GM19023 (cell line): ENCODE results near the gene ZNF664.

ENCODE experiments used
- ATAC-seq: cut with Tn5 transposase; IDR thresholded peaks from one replicate; pipeline ENCODE4 v1.9.1; 2021; ENCODE audit warnings: mild to moderate bottlenecking, moderate library complexity; ENCODE audit not compliant: unreplicated experiment

ZNF664 gene

DNA sequence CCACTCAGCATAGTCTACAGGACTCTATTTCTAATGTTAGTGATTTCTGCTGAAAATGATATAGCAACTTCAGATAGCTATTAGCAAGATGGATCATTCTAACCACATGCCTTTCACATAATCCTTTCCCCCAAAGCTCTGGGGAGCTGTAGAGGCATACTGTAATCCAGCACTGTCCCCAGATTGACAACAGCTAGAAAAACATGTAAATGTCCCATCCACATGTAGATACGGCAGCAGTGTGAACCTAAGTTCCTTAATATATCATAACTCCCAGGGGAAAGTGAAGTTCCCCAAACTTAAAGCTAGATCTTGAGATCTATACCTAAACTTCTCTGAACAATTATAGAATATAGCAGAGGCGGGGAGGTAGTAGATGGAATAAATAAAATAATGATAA, 14.0 kb downstream of the ZNF664 start:
- ATAC-seq = no peak

- no peak for ATAC-seq
These were observed 16.2 kb downstream of the ZNF664 start for GRCh38 chr12:123989168-123989567.

GRCh38 chr12:123989753-123990152, 16.7 kb downstream of the ZNF664 start:
- ATAC-seq = no peak

GRCh38 chr12:123990511-123990910, 17.5 kb downstream of the ZNF664 start:
- no peak for ATAC-seq

- ATAC-seq = no peak
These were observed 18.4 kb downstream of the ZNF664 start for GRCh38 chr12:123991372-123991951.

DNA sequence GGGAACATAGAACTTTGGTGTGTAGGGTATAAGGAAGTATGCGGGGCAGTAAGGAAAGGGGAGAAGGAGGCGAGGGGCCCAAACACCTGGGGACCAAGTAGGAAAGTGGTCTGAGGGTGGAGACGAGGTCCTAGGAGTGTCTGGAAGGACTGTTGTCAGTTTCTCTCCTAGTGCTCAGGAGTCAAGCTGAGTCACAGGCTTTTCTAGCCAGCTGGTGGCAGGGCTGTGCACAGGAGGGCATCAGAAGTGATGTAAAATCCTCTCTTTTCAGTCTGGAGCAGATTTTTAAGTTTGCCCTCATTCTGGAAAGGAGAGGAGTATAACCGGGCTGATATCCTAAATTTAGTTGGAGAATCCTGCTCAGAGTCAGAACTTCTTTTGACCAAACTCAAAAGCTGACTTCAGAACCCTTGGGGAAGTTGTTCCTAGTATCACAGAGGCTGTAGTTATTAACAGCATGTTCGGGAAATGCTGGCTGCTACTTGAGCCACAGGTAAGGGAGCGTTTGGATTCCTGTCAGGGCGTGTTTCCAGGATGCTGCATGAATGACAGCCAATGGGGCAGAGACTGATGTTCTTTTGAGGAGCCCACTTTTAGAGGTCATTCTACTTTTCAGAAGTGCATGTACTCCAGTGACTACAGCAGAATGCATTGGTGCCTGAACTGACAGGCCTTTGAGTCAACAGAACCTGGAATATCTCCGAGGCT, 19.3 kb downstream of the ZNF664 start:
- no peak for ATAC-seq

DNA sequence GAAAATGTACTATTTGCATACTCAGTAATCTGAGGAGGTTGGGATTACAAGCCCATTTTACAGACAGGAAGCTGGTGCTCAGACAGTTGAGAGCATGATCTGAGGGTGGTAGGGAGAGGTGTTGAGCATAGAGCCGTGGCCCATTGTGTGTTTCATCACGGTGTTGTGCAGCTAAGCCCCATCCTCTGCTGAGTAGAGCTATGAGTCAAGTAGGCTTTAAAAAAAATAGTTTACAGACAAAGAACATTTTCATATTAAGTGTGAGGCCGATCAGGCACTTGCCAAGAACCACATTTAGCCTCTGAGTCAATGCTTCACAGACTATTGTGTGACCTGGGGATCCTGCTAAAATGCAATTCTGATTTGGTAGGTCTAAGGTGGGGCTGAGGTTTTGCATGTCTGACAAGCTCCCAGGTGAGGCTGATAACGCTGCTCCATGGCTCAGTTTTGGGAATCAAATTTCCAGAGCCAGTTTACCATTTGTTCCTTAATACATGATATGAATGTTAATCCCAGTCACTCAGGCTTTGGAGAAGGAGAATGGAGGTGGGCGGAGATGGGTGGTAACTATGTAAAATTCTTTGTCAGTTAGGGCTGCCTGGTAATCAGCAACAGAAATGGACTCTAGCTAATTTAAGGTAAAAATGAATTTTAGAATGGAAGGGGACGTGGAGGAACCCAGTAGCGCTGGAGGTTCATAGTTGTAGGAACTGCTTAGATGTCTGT, 22.2 kb downstream of the ZNF664 start:
- no peak for ATAC-seq

- ATAC-seq = no peak
These were observed 23.6 kb downstream of the ZNF664 start for GRCh38 chr12:123996581-123996980.

- no peak for ATAC-seq
These were observed 24.2 kb downstream of the ZNF664 start for GRCh38 chr12:123997033-123997822.

DNA sequence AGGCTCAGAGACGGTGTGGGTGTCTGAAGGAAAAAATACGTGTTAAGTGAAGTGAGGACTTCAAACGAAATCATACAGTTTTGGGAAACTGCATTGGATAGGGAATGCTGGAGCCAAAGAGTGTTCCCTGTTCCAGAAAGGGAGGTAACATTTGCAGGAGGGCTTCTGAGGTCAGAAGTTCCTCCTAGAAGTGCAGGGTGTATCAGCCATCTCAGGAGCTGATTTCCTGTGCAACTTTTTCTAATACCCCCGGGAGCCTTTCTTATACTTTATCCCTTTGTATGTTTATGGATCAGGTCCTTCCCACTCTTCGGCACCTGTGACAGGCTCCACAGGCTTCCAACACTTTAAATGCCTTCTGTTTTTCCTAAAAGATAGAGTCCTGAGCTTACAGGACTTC, 24.9 kb downstream of the ZNF664 start:
- ATAC-seq = no peak

DNA sequence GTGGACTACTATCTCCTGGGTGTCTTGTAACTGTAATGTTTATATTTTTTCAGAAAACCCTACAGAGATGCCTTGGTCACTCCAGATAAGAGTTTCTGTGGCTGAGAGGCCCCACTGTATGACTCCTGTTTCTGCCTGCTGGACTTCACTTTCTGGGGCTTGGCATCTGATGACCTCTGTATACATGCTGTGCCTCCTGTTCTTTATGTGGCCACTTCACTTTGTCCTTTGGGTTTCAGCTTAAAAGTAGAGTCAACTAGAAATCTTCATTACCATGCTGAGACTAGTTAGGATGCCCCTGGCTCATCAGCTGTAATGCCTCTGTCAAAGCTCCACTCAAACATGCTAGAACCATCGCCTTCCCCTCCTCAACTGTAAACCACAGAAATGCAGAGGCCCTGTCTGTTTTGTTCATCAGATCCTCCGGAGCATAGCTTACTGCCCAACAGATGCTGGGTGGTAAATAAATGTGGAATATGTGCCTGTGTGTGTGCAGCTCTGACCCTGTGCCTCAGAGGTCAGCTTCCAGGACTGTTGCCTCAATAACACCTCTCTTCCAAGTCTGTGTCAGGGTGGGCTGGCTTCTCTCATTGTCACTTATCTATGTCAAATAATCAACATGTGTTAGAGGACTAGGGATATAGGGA, 25.5 kb downstream of the ZNF664 start:
- no peak for ATAC-seq

DNA sequence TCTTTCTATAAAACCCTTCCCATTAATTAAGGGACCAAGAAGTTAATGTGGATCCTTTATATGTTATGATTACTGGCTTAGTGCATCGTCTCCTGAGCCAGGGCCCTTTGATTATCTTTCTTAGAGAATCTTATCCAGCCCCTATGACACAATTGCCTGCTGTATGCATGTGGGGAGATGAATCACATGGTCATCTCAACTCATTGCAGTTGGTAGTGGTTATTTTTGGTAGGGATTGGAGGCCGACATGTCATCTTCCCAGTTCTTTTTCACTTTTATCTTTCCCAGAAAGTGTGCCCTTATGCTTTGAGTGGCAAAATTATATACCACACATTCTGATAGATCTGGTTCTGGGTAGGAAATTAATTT, 26.0 kb downstream of the ZNF664 start:
- ATAC-seq = no peak

DNA sequence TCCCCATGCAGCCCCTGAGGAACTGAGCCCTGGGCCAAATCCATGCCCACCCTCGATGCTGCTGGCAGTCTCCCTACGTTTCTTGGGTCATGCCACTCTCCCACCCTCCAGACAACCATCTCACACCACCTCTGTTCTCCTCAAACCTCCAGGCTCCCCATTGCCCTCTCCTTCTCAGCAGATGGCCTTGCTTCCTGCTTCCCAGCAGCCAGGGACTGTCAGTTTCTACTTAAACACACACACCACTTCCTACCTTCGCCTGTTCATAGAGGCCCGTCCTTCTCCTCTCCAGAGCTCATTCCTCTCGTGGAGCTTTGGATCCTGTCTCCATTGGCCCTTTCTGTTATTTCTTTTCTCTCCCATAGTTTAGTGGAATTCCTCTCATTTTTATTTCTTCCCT, 27.1 kb downstream of the ZNF664 start:
- no peak for ATAC-seq

DNA sequence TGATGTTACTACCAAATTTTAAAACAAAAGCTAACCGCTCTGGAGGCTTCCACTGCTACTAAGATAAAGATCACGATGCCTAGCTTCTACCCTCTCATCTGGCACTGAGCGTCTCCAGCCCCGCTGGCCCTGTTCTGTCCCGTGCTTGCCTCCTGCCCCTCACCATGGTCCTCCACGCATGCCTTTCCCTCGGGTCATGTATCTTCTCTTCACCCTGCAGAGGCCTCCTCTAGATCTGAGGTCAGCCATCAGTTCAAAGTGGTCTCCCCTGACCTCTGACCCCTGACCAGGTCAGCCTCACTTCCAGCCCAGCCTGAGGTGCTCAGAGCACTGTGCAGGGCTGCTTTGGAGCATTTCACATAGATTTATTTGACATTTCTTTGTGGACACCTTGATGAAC, 28.3 kb downstream of the ZNF664 start:
- no peak for ATAC-seq

DNA sequence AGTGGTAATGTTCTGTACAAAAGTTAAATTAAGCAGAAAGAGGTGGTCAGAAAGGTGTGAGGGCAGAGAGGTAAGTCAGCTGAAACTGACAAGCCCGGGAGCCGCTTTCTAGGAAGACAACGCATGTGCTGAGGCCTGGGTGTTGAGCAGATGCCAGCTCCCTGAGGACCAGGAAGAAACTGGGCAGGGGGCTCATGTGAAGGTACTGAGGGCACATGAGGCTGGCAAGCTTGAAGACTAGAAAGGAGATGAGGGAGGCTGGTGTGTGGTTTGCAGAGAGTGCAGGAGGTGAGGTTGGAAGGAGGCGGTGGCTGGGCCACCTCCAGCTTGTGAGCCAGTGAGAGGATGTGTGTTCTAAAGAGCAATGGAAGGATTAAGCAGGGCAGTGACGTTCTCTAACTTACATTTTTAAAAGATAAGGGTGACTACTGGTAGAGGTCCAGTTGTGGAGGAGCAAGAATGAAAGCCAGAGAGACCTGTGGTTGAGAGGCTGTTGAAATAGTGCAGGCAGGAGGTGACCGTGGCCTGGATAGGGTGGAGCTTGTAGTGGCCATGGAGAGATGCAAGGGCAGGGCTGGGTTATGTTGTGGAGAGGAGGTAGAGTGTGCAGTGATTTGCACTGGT, 29.1 kb downstream of the ZNF664 start:
- ATAC-seq = no peak

GRCh38 chr12:124002654-124003053, 29.6 kb downstream of the ZNF664 start:
- ATAC-seq = no peak

DNA sequence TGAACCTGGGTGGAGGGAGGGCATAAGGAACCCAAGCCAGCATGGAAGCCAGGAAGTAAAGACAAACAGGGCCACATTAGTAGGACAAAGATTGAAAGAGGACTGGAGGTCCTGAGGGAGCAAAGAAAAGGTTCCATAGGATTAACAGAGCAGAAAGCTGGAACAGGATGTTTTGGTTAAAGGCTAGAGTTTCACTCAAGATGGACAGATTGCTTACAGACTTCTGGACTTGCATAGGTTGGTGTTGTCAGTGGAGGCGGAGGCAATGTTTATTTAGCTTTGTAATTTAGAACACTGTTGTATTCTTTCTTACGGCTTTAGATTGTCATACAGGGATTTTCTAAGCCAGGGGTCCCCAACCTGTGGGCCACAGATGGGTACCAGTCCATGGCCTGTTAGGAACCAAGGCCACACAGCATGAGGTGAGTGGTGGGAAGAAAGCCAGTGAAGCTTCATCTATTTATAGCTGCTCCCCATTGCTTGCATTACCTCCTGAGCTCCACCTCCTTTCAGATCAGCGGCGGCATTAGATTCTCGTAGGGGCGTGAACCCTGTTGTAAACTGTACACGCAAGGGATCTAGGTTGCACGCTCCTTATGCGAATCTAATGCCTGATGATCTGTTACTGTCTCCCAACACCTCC, 31.3 kb downstream of the ZNF664 start:
- no peak for ATAC-seq

DNA sequence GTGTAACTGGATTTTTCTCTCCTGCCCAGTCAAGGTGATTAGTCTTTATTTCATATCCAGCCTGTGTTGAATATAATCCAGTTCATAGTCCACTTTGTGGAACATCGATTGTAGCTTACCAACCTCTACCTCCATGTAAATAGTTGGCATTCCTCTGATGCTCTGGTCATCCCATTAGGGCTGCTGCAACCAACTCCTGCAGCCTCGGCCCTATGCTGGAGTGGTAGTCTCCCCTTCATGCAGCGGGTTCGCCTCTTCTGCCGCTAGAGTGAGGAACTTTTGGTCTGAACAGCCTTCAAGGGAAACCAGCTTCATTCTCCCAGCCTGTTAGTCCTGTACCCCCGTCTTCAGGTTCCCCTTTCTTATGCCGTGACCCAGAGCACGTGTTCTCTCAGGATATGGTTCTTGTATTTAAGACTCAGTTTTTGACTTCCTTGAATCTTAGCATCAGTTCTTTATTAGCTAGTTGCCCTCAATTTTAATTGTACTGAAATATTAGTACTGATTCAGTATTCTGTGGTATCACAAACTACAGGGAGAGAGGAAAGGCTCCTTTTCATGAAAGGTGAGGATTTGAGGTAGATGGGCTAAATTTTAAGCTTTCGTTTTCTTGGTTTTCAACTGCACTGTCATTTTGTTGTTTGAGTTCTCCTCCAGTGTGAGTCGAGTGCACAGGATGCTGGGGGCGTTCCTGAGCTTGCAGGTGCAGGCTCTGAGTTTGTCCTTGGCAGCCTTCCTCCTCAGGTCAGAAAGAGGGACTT, 33.2 kb downstream of the ZNF664 start:
- ATAC-seq = no peak
